Measurements from ENCODE around the gene HIGD1A. TPM values are rescaled to one million over a fixed set of nuclear protein-coding genes. Genes with fewer than 3 reads are reported as not detected.

Gene HIGD1A
- total RNA-seq, 1 experiment from 2014 or later: 80.7 TPM

GRCh38 chr3:42850263-42850662 is 46.0 kb upstream of the HIGD1A start (continued):
- no peak for TF ChIP-seq ZNF512 (CRISPR knock-in tag; IDR thresholded peaks at IDR 0.05; ENCODE audit: borderline replicate concordance)
- no peak for TF ChIP-seq ZBTB21 (CRISPR knock-in tag; IDR thresholded peaks at IDR 0.05; ENCODE audit: borderline replicate concordance)
- TF ChIP-seq ZNF396 (CRISPR knock-in tag; IDR thresholded peaks at IDR 0.05; ENCODE audit: borderline replicate concordance): no peak
- TF ChIP-seq STAT6 (CRISPR knock-in tag; conservative IDR thresholded peaks at IDR 0.05; ENCODE audit: low read depth): no peak

- Mint-ChIP-seq H3K36me3 (no peaks in the 10 kb centered on the region), H3K27ac (no peak overlapping the region)
- ATAC-seq: no peak
Measured at GRCh38 chr3:42849017-42849416, 44.7 kb upstream of the HIGD1A start.

GRCh38 chr3:42847731-42848130 is 43.4 kb upstream of the HIGD1A start:
- ATAC-seq: peak; percentile 55
- Mint-ChIP-seq H3K4me3 (no peak overlapping the region), H3K9me3 (no peaks in the 10 kb centered on the region), H3K27ac (no peak overlapping the region), H3K4me1 (peaks cover 14% of the 10 kb centered on the region), H3K27me3 (ENCODE audit: low read depth) (no peaks in the 10 kb centered on the region), H3K36me3 (no peaks in the 10 kb centered on the region)
- POLR2A ChIA-PET: no interaction called here
- DNase-seq (ENCODE audit: low spot score): peak; percentile 14
- CTCF ChIA-PET: interaction anchor here (0.6 to 1.8 kb wide), 4 partner anchors 8 to 33 kb away, joined by 3 to 10 read pairs (median 8); no protein-coding TSS in a partner anchor
- TF ChIP-seq ATF3 (CRISPR knock-in tag; conservative IDR thresholded peaks at IDR 0.05) (no peak), IRF1 (CRISPR knock-in tag; IDR thresholded peaks at IDR 0.05) (no peak), CREB1 (CRISPR knock-in tag; IDR thresholded peaks at IDR 0.05) (no peak), ZNF317 (CRISPR knock-in tag; IDR thresholded peaks at IDR 0.05; ENCODE audit: borderline replicate concordance, low read depth) (no peak), E2F5 (CRISPR knock-in tag; IDR thresholded peaks at IDR 0.05) (no peak), ZNF532 (CRISPR knock-in tag; IDR thresholded peaks at IDR 0.05; ENCODE audit: borderline replicate concordance) (no peak), PRRX2 (CRISPR knock-in tag; IDR thresholded peaks at IDR 0.05) (no peak), JAZF1 (CRISPR knock-in tag; IDR thresholded peaks at IDR 0.05) (no peak), NR1H2 (CRISPR knock-in tag; IDR thresholded peaks at IDR 0.05) (no peak), SP1 (CRISPR knock-in tag; conservative IDR thresholded peaks at IDR 0.05) (no peak)

More at GRCh38 chr3:42849017-42849416, 44.7 kb upstream of the HIGD1A start:
- DNase-seq (ENCODE audit: low spot score): no peak
- TF ChIP-seq CDX4 (CRISPR knock-in tag; IDR thresholded peaks at IDR 0.05; ENCODE audit: borderline replicate concordance) (no peak), RELA (CRISPR knock-in tag; IDR thresholded peaks at IDR 0.05; ENCODE audit: borderline replicate concordance) (no peak)
- POLR2A ChIA-PET: no interaction called here
- Mint-ChIP-seq H3K4me3 (no peak overlapping the region), H3K9me3 (no peaks in the 10 kb centered on the region), H3K27me3 (ENCODE audit: low read depth) (no peaks in the 10 kb centered on the region), H3K4me1 (peaks cover 13% of the 10 kb centered on the region)
- CTCF ChIA-PET: interaction anchor here (0.8 to 1.4 kb wide), 2 partner anchors 10 to 30 kb away, joined by 3 to 4 read pairs; no protein-coding TSS in a partner anchor
